Adipose tissue (tissue), 3 donors: ENCODE data around the gene BCKDHA. TPM values are rescaled to one million over a fixed set of nuclear protein-coding genes. Genes with fewer than 3 reads are reported as not detected.

ENCODE experiments used
- H3K27ac ChIP-seq: one replicate; pipeline ENCODE4 v1.5.1; 2013; ENCODE audit warnings: low read depth, low read length
- WGBS, 3 donors: extraction: QIAGEN DNeasy Blood & Tissue Kit; methylation state at CpG; one replicate each; pipeline ENCODE4 v1.1.7; 2013; 5-methylcytosine and 5-hydroxymethylcytosine counted together
- polyA plus RNA-seq, 3 donors: library from polyadenylated mRNA; stranded (reverse); fragments of 200-250 nt; gene quantifications; one replicate each; pipeline ENCODE4 v1.2.3, GENCODE V29; 2013
- donor health status: healthy with polysubstance abuse.
- donor health status: Bipolar disorder and iron deficiency.
- donor health status: healthy.

The BCKDHA gene
- polyA plus RNA-seq, 3 donors: 42.6 to 61.2 (median 49.3) TPM

DNA sequence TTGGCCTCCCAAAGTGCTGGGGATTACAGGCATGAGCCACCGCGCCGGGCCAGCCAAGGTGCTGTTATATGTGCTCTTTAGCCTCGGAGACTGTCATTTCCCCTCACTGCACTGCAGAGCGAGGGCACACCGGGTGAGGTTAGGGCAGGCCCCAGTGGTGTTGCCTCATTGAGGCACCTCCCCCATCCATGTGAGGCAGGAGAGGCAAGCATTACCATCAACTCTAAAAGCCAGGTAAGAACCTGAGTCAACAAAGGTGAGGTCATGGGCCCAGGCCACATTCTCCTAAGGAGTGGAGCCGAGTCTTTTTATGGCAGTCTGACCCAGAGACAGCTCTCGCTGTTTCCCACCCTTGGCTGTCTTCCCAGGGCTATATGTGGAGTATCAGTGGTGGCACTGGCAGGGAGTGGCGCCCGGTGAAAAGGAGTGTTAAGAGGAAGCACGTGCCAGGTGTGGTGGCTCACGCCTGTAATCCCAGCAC lies 18.6 kb downstream of the BCKDHA start:
- H3K27ac ChIP-seq: no peak overlapping the region
- 72 to 92% (median 81%) methylated on average over 12 of the region's 12 CpGs for WGBS, 3 donors

DNA sequence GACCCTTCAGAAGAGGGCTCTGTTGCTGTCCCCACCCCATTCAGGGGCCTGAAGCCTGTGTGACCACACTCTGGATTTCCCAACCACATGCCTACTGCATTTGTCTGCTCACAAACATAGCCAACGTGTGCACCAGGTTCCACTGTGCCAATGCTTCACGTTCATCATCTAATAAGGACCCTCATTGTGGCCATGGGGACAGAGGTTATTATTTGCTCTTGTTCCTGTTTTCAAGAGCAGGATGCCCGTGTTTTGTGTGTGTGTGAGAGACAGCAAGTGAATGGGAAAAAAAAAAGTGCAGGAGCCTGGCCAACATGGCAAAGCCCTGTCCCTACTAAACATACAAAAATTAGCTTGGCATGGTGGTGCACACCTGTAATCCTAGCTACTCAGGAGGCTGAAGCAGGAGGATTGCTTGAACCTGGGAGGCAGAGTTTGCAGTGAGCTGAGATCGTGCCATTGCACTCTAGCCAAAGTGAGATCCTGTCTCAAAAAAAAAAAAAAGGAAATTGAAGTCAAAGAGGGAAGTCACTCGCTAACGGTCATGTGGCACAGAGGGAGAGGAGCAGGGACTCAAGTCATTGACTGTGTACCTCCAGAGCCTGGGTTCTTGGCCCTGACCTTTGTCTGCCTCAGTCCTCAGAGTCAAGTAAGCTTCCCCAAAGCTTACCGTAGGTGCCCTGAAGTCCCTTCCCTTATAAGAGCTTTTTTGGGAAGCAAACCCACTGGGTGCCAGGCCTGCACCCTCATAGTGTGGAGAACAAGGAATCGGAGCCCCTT lies 22.7 kb downstream of the BCKDHA start:
- no peak overlapping the region for H3K27ac ChIP-seq
- WGBS, 3 donors: 45 to 85% (median 48%) methylated on average over 8 of the region's 8 CpGs

DNA sequence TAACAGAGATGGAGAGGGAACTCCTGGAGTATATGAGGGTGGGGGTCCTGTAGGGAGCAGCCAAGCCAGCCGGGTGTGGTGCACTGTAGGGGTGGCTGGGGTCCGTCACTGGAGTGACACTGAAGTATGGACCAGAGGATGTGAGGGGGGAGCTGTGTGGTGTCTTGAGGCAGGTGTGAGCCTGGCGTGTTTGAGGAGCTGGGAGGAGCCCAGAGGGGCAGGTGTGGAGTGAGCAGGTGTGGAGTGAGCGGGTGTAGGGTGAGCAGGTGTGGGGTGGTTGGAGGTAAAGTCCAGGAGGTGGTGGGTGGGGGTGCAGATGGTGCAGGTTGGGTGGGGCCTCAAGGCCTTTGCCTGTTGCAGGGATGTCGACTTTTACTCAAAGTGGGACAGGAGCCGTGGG lies 23.7 kb downstream of the BCKDHA start:
- 73 to 92% (median 91%) methylated on average over 6 of the region's 6 CpGs for WGBS, 3 donors
- no peak overlapping the region for H3K27ac ChIP-seq

DNA sequence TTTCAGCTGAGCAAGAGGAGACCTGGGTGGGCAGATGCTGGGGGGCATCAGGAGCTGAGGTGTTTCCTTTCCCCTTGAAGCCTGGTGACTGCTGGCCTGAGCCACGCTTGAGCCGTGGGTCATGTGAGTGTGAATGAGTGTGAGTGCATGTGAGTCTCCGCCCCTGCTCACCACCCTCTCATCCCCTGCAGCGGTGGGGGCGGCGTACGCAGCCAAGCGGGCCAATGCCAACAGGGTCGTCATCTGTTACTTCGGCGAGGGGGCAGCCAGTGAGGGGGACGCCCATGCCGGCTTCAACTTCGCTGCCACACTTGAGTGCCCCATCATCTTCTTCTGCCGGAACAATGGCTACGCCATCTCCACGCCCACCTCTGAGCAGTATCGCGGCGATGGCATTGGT lies 24.4 kb downstream of the BCKDHA start:
- H3K27ac ChIP-seq: no peak overlapping the region
- 92 to 95% (median 93%) methylated on average over 19 to 20 of the region's 20 CpGs for WGBS, 3 donors

DNA sequence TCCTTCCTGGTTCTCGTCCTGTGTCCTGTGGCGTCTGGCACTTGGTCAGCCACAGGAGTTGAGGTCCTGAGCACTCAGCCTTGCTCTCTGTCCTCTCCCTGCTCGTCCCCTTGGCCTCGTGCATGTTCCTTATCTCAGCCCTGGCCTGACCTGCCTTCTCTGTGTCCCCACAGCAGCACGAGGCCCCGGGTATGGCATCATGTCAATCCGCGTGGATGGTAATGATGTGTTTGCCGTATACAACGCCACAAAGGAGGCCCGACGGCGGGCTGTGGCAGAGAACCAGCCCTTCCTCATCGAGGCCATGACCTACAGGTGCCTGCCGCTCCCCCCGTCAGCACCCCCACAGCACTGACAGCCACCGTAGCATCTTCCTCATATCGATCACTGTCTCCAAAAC lies 24.8 kb downstream of the BCKDHA start:
- WGBS, 3 donors: 81 to 87% (median 84%) methylated on average over 16 to 18 of the region's 18 CpGs

DNA sequence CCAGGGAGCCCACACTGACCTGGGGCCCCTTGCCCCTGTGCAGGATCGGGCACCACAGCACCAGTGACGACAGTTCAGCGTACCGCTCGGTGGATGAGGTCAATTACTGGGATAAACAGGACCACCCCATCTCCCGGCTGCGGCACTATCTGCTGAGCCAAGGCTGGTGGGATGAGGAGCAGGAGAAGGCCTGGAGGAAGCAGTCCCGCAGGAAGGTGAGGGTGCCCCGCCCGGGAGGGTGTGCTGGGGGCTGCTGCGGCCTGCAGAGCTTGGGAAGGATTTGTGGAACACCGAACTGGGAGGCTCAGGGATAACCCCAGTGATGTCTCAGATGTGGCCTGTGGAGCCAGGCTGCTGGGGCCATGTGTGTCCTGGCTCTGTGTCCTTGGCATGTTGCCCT lies 25.3 kb downstream of the BCKDHA start:
- 92 to 96% (median 96%) methylated on average over 12 of the region's 12 CpGs for WGBS, 3 donors

More for the DNA sequence above, 24.8 kb downstream of the BCKDHA start:
- H3K27ac ChIP-seq: no peak overlapping the region

DNA sequence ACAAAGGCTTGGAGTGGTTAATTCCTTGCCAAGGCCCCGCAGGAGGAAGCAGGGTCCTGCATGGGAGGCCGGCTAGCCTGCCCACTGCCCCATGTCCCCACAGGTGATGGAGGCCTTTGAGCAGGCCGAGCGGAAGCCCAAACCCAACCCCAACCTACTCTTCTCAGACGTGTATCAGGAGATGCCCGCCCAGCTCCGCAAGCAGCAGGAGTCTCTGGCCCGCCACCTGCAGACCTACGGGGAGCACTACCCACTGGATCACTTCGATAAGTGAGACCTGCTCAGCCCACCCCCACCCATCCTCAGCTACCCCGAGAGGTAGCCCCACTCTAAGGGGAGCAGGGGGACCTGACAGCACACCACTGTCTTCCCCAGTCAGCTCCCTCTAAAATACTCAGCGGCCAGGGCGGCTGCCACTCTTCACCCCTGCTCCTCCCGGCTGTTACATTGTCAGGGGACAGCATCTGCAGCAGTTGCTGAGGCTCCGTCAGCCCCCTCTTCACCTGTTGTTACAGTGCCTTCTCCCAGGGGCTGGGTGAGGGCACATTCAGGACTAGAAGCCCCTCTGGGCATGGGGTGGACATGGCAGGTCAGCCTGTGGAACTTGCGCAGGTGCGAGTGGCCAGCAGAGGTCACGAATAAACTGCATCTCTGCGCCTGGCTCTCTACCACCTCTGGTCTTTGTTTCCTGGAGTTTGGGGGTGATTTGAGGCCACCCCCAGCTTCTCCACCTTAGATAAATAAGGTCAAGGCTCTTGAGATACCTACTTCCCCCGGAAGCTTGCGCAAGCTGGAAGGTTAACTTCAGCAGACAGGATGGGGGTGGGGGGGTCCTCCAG lies 26.9 kb downstream of the BCKDHA start:
- no peak overlapping the region for H3K27ac ChIP-seq
- WGBS, 3 donors: 75 to 87% (median 76%) methylated on average over 21 of the region's 21 CpGs

More for the DNA sequence above, 25.3 kb downstream of the BCKDHA start:
- no peak overlapping the region for H3K27ac ChIP-seq

DNA sequence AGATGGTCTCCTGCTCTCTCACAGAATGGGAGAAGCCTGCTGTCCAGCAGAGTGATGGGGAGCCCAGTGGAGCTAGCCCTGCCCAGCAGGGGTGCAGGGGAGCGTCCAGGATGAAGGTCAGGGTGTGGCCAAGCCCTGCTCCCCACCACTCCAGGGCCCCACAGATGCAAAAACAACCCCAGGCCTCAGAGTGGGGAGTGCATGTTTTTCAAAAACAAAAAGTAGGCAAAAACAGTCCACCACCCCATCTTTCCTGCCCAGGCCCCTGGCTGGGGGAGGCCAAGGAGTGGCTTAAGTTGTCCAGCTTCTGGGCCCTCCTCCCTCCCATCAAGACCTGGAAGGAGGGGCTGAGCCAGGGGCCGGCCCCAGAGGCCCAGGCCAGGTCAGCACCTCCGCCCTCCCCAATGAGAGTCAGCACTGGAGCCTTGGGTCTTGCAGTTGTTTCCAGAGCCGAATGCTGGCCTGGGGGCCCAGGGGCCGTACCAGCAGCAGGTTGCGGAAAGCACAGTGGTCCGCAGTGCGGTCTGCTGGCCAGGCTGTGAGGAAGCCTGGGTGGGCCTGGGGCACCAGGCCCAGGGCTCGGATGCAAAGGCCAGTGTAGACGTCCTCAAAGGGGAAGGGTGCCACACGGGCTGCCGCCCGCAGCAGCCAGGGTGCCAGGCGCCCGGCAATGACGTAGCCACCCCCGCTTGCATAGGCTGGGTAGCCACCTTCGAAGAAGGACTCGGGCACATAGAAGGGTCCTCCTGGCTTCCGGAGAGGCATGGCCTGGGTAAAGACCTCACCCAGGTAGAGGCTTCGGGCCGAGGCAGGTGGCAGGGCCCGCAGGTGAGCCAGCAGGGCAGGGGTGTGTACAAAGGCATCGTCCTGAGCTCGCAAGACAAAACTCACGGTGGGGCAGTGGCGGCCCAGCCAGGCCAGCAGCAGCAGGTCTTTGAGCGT lies 27.8 kb downstream of the BCKDHA start:
- no peak overlapping the region for H3K27ac ChIP-seq
- 86 to 90% (median 89%) methylated on average over 27 to 28 of the region's 28 CpGs for WGBS, 3 donors

DNA sequence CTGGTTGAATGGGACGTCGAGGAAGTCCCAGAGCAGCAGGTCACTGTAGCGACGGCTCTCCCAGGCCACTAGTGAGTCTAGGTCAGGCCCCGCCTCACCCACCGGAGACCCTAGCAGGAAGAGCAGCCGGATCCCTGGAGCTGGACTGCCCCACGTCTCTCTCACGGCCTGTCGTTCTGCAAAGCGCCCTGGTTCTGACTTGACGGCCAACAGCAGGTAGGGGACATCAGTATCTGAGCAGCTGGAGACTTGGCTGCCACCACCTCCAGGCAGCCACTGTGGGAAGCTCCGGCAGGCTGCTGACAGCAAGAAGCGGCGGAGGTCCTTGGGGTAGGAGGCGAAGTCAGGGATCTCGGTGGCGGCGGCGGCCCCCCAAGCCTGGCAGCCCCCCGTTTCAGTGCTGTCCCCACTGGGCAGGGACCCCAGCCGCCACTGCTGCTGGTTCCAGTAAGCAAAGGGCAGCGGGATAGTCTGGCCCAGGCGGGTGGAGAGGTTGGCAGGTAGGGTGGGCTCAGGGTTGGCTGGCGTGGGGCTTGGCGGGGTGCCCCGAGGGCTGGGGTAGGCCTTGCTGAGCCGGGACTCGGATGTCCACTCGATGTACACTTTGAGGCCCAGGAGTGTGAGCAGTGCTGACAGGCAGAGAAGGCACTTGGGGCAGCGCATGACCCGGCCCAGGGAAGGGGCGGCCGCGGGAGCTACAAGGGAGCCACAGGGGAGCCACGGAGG lies 28.7 kb downstream of the BCKDHA start:
- H3K27ac ChIP-seq: no peak overlapping the region
- WGBS, 3 donors: 73 to 86% (median 78%) methylated on average over 35 to 36 of the region's 36 CpGs

DNA sequence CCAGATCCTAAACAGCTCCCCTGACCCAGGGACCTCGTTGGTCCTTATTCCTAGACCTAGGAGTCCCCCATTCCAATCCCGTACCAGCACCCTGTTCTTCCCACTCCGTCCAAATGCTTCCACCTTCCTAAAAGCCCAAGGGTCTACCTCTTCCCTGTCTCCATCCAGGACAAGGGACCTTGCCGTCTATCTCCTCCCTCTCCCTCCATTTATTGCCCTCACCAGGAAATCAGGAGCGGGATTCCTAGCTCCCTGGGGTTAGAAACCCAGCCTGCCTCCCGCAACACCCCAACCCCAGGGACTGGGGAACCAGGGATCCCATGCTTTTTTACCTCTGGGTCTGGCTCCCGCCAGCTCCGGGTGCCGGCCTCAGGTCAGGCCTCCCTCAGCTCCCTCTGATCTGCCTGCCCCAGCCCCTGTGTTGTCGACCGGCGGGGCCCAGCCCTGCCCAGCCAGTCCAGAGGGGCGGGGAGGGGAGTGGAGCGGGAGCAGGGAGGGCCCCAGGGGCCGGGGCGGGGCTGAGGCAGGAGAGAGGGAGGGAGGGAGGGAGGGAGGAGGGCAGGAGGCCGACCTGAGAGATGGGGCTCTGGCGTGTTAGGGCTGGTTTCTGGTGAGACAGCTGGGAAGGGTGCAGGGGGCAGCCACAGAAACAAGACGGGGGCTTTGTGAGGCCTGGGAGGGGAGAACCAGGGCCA lies 29.5 kb downstream of the BCKDHA start, which contains the start of gene B3GNT8:
Gene B3GNT8, minus strand, starts transcription at position 423 of the 695 bp plus-strand sequence. CDS start 596 bp downstream, outside the sequence.
- H3K27ac ChIP-seq: no peak within 1 kb of the TSS
- 13 to 23% (median 14%) methylated on average over 16 to 19 of the region's 19 CpGs for WGBS, 3 donors

DNA sequence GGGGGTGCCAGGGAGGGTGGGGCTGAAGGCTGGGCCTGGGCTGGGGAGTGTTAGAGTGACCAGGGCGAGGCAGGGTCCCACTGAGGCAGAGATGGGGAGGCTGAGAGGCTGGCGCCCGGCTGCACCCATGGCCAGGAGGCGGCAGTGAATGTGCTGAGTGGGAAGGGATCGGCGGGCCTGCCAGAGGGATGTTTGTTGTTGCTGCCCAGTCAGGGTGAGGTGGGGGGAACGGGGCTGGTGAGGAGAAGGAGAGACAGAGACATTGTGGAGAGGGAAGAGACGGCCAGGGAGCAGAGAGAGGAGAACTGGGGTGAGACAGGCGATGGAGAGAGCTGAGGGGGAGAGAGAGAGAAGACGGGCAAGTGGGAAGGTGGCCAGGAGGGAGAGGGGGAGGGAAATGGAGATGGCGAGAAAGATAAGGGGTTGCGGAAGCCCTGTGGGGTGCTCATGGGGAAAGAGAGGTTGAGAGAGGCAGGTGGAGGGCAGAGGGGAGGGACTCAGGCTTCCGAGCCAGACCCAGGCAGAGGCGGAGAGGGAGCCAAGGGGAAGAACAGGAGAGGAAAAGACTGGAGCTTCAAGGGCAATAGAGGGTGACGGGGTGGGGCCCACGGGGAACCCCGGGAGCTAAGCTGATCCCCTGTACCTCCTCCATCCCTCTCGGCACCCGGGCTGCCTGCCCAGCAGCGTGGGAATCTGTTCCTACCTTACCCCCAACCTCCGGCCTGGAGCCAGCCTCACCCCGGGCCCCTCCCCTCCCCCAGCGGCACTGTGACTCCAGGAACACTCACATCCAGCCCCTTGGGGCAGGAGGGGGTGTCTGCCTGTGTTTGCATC lies 30.2 kb downstream of the BCKDHA start:
- H3K27ac ChIP-seq: no peak overlapping the region
- WGBS, 3 donors: 7 to 20% (median 7%) methylated on average over 19 to 23 of the region's 23 CpGs

DNA sequence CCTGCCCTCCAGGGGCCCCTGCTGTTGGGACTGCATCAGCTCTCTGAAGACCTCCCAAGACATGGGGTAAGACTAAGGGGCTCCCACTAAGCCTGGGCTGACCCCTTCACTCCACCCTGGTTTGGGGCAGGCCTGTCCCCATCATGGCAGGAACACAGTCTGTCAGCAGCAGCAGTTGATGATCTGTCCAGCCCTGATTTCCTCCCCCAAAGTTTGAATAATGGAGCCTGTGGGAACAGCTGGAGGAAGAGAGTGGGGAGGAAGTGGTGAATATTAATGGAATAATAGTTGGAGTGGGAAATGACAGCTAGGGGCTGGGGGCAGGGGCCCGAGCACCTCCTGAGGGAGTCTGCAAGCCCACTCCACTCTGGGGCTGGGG lies 30.9 kb downstream of the BCKDHA start:
- WGBS, 3 donors: 18 to 71% (median 54%) methylated on average over 1 of the region's 1 CpG
- no peak overlapping the region for H3K27ac ChIP-seq

DNA sequence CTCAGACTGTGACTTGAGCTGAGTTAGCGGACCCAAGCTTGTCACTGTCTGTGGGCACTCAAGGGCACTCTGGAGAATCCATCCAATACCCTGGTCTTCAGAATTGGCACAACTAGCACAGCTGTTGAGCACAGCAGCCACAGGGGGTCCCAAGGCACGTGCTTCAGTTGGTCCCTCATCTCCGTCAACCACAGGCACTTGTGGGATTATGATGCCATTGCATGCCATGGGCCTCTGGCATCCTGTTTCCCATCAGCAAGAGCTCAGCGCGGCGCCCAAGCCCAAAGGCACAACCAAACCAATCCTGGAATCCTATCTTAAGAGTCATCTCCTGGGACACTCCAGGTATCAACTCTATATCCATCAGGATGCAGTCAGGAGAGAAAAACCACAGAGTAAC lies 33.3 kb downstream of the BCKDHA start:
- 66 to 96% (median 69%) methylated on average over 6 of the region's 6 CpGs for WGBS, 3 donors
- no peak overlapping the region for H3K27ac ChIP-seq

DNA sequence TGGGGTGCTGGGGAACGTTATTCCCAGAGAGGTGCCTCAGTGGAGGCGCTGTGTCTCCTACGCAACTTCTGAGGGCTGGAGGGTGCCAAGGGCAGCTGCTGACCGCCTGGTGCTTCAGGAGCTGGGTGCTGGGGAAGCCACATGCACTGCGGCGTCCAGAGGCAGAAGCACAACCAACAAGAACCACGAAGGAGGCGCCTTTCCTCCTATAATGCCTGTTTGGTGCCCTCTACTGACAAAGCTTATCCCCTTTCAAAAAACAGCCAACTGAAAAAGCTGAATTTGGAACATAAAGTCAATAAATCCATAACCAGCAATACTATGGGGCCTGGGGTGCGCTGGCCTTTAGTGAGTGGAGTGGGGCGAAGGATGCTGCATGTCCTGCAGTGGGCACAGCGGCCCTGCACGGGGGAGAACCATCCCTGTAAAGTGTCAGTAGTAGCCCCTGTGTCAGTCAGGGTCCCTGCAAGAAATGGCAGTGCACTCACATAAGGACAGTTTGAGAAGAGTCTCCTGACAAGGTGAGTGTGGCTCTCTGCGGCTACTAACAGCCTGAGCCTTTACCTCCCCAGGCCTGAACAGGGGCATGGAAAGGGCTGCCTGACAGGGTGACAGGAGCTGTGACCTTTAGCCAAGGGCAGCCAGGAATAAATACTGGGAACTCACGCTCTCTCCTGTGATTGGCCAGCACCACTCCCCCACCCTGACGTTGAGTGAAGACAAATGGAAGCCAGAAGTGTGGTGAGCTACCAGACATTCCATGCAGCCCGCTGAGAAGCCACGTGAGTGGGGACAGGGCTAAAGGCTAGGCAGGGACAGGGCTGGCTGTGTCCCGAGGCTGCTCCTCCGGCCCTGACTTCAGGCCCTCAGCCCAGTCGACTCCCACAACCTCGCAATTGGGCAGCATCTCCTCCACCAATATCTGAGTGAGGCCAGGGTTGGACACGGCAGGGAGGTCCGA lies 34.1 kb downstream of the BCKDHA start:
- no peak overlapping the region for H3K27ac ChIP-seq
- 64 to 70% (median 66%) methylated on average over 23 of the region's 23 CpGs for WGBS, 3 donors

DNA sequence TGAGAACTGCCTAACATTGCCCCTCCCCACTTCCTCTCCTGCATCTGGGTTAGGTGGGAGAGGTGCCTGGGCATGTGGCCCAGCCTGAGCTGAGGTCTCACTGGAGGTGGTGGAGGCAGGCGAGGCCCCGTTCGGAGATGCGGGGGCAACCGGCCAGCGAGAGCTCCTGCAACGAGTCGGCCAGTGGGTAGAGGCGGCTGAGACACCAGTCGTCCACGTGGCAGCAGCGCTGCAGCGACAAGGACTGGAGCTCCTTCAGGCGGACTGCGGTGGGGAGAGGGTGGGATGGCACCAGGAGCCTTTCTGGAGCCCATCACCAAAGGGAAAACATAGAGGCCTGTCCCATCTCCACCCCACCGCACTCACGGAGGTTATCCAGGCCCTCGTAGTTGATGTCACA lies 35.6 kb downstream of the BCKDHA start:
- 90 to 94% (median 90%) methylated on average over 18 of the region's 18 CpGs for WGBS, 3 donors
- H3K27ac ChIP-seq: no peak overlapping the region
